ENCODE results near the gene FLRT2.

DNA sequence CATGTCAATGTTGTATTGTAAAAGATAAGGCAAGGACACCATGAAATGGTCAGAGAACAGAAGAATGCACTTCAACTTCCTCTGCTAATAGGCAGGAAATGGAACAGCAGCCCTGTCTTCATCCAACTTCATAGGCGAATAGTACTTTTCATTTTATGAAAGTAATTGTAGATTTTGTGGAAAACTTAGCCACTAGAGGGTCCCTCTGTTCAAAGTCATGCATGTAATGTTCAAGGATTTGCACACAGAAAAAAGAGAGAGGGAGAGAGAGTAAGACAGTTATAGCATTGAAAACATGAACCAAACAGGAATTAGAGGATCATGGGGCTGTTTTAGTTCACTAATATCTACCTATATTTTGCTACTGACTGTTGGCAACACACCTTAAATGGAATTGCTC is 172.2 kb downstream of the FLRT2 start:
- TF ChIP-seq ZBTB7A (IDR thresholded peaks at IDR 0.05; ENCODE audit: low read depth) (no peak), EP300 (IDR thresholded peaks at IDR 0.05; ENCODE audit: borderline replicate concordance) (no peak), FOXM1 (IDR thresholded peaks at IDR 0.05; ENCODE audit: borderline replicate concordance, low read depth) (no peak), NFIC (IDR thresholded peaks at IDR 0.05) (no peak)
- TF ChIP-seq, protein P1, sequence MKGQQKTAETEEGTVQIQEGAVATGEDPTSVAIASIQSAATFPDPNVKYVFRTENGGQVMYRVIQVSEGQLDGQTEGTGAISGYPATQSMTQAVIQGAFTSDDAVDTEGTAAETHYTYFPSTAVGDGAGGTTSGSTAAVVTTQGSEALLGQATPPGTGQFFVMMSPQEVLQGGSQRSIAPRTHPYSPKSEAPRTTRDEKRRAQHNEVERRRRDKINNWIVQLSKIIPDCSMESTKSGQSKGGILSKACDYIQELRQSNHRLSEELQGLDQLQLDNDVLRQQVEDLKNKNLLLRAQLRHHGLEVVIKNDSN (IDR thresholded peaks at IDR 0.05) = no peak
- TF ChIP-seq, protein P2, sequence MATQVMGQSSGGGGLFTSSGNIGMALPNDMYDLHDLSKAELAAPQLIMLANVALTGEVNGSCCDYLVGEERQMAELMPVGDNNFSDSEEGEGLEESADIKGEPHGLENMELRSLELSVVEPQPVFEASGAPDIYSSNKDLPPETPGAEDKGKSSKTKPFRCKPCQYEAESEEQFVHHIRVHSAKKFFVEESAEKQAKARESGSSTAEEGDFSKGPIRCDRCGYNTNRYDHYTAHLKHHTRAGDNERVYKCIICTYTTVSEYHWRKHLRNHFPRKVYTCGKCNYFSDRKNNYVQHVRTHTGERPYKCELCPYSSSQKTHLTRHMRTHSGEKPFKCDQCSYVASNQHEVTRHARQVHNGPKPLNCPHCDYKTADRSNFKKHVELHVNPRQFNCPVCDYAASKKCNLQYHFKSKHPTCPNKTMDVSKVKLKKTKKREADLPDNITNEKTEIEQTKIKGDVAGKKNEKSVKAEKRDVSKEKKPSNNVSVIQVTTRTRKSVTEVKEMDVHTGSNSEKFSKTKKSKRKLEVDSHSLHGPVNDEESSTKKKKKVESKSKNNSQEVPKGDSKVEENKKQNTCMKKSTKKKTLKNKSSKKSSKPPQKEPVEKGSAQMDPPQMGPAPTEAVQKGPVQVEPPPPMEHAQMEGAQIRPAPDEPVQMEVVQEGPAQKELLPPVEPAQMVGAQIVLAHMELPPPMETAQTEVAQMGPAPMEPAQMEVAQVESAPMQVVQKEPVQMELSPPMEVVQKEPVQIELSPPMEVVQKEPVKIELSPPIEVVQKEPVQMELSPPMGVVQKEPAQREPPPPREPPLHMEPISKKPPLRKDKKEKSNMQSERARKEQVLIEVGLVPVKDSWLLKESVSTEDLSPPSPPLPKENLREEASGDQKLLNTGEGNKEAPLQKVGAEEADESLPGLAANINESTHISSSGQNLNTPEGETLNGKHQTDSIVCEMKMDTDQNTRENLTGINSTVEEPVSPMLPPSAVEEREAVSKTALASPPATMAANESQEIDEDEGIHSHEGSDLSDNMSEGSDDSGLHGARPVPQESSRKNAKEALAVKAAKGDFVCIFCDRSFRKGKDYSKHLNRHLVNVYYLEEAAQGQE (IDR thresholded peaks at IDR 0.05; ENCODE audit: low read depth) = no peak

Measured in Ishikawa (cell line).